Measurements from ENCODE around the gene ZMIZ1. TPM values are rescaled to one million over a fixed set of nuclear protein-coding genes. Genes with fewer than 3 reads are reported as not detected.
"Not testable (repeated sequence)": the region's sequence is repeated elsewhere in the genome, so short reads cannot be mapped to it uniquely, and the experiment has no call there.

The ZMIZ1 gene
- polyA plus RNA-seq, 1 experiment: 7.6 TPM

GRCh38 chr10:79335470-79336235 is 266.9 kb downstream of the ZMIZ1 start:
- Histone ChIP-seq H3K4me3 (ENCODE audit: low read depth, low read length) (no peak overlapping the region), H3K9me3 (ENCODE audit: control insufficient read depth, insufficient read depth, low read length) (peaks cover 5% of the 10 kb centered on the region), H3K27me3 (ENCODE audit: control insufficient read depth, insufficient read depth, low read length) (no peaks in the 10 kb centered on the region), H3K27ac (ENCODE audit: low read depth, low read length) (no peak overlapping the region)
- TF ChIP-seq CTCF (IDR thresholded peaks at IDR 0.05; ENCODE audit: low read depth, low read length): no peak
- ChIA-PET POLR2A (interaction anchor here (2.0 kb wide), 1 partner anchor 12 kb away, joined by 7 read pairs; no protein-coding TSS in a partner anchor), CTCF (interaction anchor here (1.8 kb wide), 1 partner anchor 10 kb away, joined by 7 read pairs; no protein-coding TSS in a partner anchor)
- no peak for DNase-seq (ENCODE audit: low read depth, low spot score)

GRCh38 chr10:79336276-79336675 is 267.5 kb downstream of the ZMIZ1 start:
- POLR2A ChIA-PET: no interaction called here
- DNase-seq (ENCODE audit: low read depth, low spot score): no peak
- H3K4me3 ChIP-seq (ENCODE audit: low read depth, low read length): no peak overlapping the region
- CTCF ChIA-PET: interaction anchor here (1.8 kb wide), 1 partner anchor 10 kb away, joined by 7 read pairs; no protein-coding TSS in a partner anchor
- H3K27ac ChIP-seq (ENCODE audit: low read depth, low read length): no peak overlapping the region
- peaks cover 5% of the 10 kb centered on the region for H3K9me3 ChIP-seq (ENCODE audit: control insufficient read depth, insufficient read depth, low read length)
- no peaks in the 10 kb centered on the region for H3K27me3 ChIP-seq (ENCODE audit: control insufficient read depth, insufficient read depth, low read length)
- no peak for TF ChIP-seq CTCF (IDR thresholded peaks at IDR 0.05; ENCODE audit: low read depth, low read length)

GRCh38 chr10:79336739-79337138 is 268.0 kb downstream of the ZMIZ1 start:
- H3K27me3 ChIP-seq (ENCODE audit: control insufficient read depth, insufficient read depth, low read length): no peaks in the 10 kb centered on the region
- ChIA-PET POLR2A (interaction anchor here (0.9 kb wide), 1 partner anchor 10 kb away, joined by 4 read pairs; the partner anchor contains the start of gene PPIF), CTCF (interaction anchor here (1.8 kb wide), 1 partner anchor 9 kb away, joined by 7 read pairs; no protein-coding TSS in a partner anchor)
- no peak overlapping the region for H3K4me3 ChIP-seq (ENCODE audit: low read depth, low read length)
- peaks cover 5% of the 10 kb centered on the region for H3K9me3 ChIP-seq (ENCODE audit: control insufficient read depth, insufficient read depth, low read length)
- DNase-seq (ENCODE audit: low read depth, low spot score): no peak
- no peak overlapping the region for H3K27ac ChIP-seq (ENCODE audit: low read depth, low read length)
- no peak for TF ChIP-seq CTCF (IDR thresholded peaks at IDR 0.05; ENCODE audit: low read depth, low read length)

- H3K27ac ChIP-seq (ENCODE audit: low read depth, low read length); H3K4me3 ChIP-seq (ENCODE audit: low read depth, low read length); H3K9me3 ChIP-seq (ENCODE audit: control insufficient read depth, insufficient read depth, low read length); H3K27me3 ChIP-seq (ENCODE audit: control insufficient read depth, insufficient read depth, low read length); DNase-seq (ENCODE audit: low read depth, low spot score); POLR2A ChIA-PET: not testable (repeated sequence)
- CTCF ChIA-PET: interaction anchor here (1.8 kb wide), 1 partner anchor 8 kb away, joined by 7 read pairs; no protein-coding TSS in a partner anchor
These were observed 269.2 kb downstream of the ZMIZ1 start for GRCh38 chr10:79337783-79338469.

- ChIA-PET CTCF (no interaction called here), POLR2A (no interaction called here)
- no peak for DNase-seq (ENCODE audit: low read depth, low spot score)
- no peak overlapping the region for H3K27ac ChIP-seq (ENCODE audit: low read depth, low read length)
- H3K9me3 ChIP-seq (ENCODE audit: control insufficient read depth, insufficient read depth, low read length): peaks cover 5% of the 10 kb centered on the region
- no peaks in the 10 kb centered on the region for H3K27me3 ChIP-seq (ENCODE audit: control insufficient read depth, insufficient read depth, low read length)
- no peak for TF ChIP-seq CTCF (IDR thresholded peaks at IDR 0.05; ENCODE audit: low read depth, low read length)
- H3K4me3 ChIP-seq (ENCODE audit: low read depth, low read length): no peak overlapping the region
These were observed 270.5 kb downstream of the ZMIZ1 start for GRCh38 chr10:79339266-79339665.
